HCT116 (cell line): ENCODE measurements around the gene TMEM178A. TPM values are rescaled to one million over a fixed set of nuclear protein-coding genes. Genes with fewer than 3 reads are reported as not detected.

Experiments used
- ATAC-seq: fragments of 200-7000 bp; cut with Tn5 transposase; 2 replicates; pipeline ENCODE4 v1.9.1; 2020; ENCODE audit warnings: mild to moderate bottlenecking, moderate library complexity
- BruUV-seq: library from RNA; stranded (reverse); fragments of 400-500 nt; replicated peaks from 2 replicates; lab custom pipeline; 2021; lab: Mats Ljungman, UMichigan
- CTCF ChIA-PET: fragments of 300-600 bp; sonication (Branson Sonifier 250); formaldehyde crosslinking; loops from one replicate; lab custom pipeline; 2021; ENCODE audit warnings: antibody characterized with exemption; lab: Charles Lee
- POLR2A ChIA-PET: fragments of 300-600, 350-600 bp; sonication (Branson Sonifier 250); formaldehyde crosslinking; loops from one replicate; lab custom pipeline; 2021; ENCODE audit warnings: antibody characterized with exemption; lab: Charles Lee
- RAD21 ChIA-PET, 2 experiments: fragments of 300-600 bp; sonication (Branson Sonifier 250); formaldehyde crosslinking; loops; one replicate each; lab custom pipeline; 2023; ENCODE audit warnings: low total read pairs in 2 of 2; ENCODE audit not compliant: uncharacterized antibody in 2 of 2, unreplicated experiment in 2 of 2, low non-redundant PET in 1 of 2; lab: Charles Lee
- DNase-seq: peaks from one replicate; pipeline ENCODE4 v3.0.0-alpha.2; 2010; ENCODE audit warnings: low read depth, low spot score
- H2AFZ ChIP-seq: fragments of 200-600 bp; shearing (Covaris generic), sonication (generic); 2 replicates; pipeline ENCODE4 v1.6.1; 2017; ENCODE audit warnings: low read depth, mixed run types, mixed read lengths, antibody characterized with exemption, low read length; ENCODE audit not compliant: poor library complexity, severe bottlenecking
- H3K27ac ChIP-seq: 2 replicates; pipeline ENCODE4 v1.5.1; 2012; ENCODE audit warnings: low read depth, low read length
- H3K27me3 ChIP-seq: fragments of 200-600 bp; sonication (generic); 2 replicates; pipeline ENCODE4 v1.6.1; 2016; ENCODE audit warnings: mixed run types, low read length, mixed read lengths; ENCODE audit not compliant: insufficient read depth
- H3K36me3 ChIP-seq, 2 experiments: fragments of 200-500 bp in 1 of 2; fragments of 200-600 bp in 1 of 2; sonication (Bioruptor generic) in 1 of 2; sonication (generic) in 1 of 2; 2 replicates each; pipeline versions ENCODE4 v1.5.1 to v1.6.1; 2014 to 2016; ENCODE audit warnings: low read length in 2 of 2, inconsistent platforms in 1 of 2, mixed read lengths in 1 of 2, mixed run types in 1 of 2; ENCODE audit not compliant: insufficient read depth in 2 of 2, control insufficient read depth in 1 of 2
- H3K4me1 ChIP-seq, 2 experiments: fragments of 200-600 bp in 1 of 2; sonication (generic) in 1 of 2; 2 replicates each; pipeline versions ENCODE4 v1.5.1 to v1.6.1; 2012 to 2017; ENCODE audit warnings: low read length in 2 of 2, inconsistent platforms in 1 of 2, mild to moderate bottlenecking in 1 of 2, mixed read lengths in 1 of 2, mixed run types in 1 of 2, moderate library complexity in 1 of 2; ENCODE audit not compliant: insufficient read depth in 2 of 2, control insufficient read depth in 1 of 2
- H3K4me2 ChIP-seq: fragments of 200-600 bp; sonication (generic); 2 replicates; pipeline ENCODE4 v1.6.1; 2017; ENCODE audit warnings: mixed run types, low read length, mixed read lengths
- H3K4me3 ChIP-seq, 2 experiments: fragments of 200-600 bp in 1 of 2; sonication (generic) in 1 of 2; replicated peaks in 1 of 2; 2 replicates each; pipeline ENCODE4 v1.5.1; 2011 to 2016; ENCODE audit warnings: low read length in 2 of 2, control low read depth in 1 of 2, low read depth in 1 of 2, mild to moderate bottlenecking in 1 of 2, mixed read lengths in 1 of 2, mixed run types in 1 of 2
- H3K79me2 ChIP-seq: fragments of 200-600 bp; sonication (generic); 2 replicates; pipeline ENCODE4 v1.6.1; 2017; ENCODE audit warnings: mild to moderate bottlenecking, mixed run types, low read length, moderate library complexity, mixed read lengths; ENCODE audit not compliant: insufficient read depth
- H3K9ac ChIP-seq: fragments of 200-600 bp; sonication (generic); 2 replicates; pipeline ENCODE4 v1.6.1; 2016; ENCODE audit warnings: low read length, mixed read lengths
- H3K9me2 ChIP-seq: fragments of 200-600 bp; sonication (generic), shearing (Covaris generic); 2 replicates; pipeline ENCODE4 v1.6.1; 2017; ENCODE audit warnings: mixed run types, mild to moderate bottlenecking, moderate library complexity; ENCODE audit not compliant: insufficient read depth
- H3K9me3 ChIP-seq, 2 experiments: fragments of 200-500 bp in 1 of 2; fragments of 200-600 bp in 1 of 2; sonication (Bioruptor generic) in 1 of 2; sonication (generic) in 1 of 2; 2 replicates each; pipeline ENCODE4 v1.6.1; 2014 to 2017; ENCODE audit warnings: low read length in 2 of 2, mixed read lengths in 2 of 2, inconsistent platforms in 1 of 2, low read depth in 1 of 2, mild to moderate bottlenecking in 1 of 2, mixed run types in 1 of 2, moderate library complexity in 1 of 2; ENCODE audit not compliant: control insufficient read depth in 1 of 2, insufficient read depth in 1 of 2
- H4K20me1 ChIP-seq: fragments of 200-600 bp; sonication (generic), shearing (Covaris generic); 2 replicates; pipeline ENCODE4 v1.6.1; 2017; ENCODE audit warnings: mixed run types, mild to moderate bottlenecking, moderate library complexity; ENCODE audit not compliant: insufficient read depth
- CEBPB ChIP-seq: IDR thresholded peaks from 2 replicates; pipeline ENCODE4 v1.6.1; 2012; ENCODE audit warnings: low read depth
- ELF1 ChIP-seq: IDR thresholded peaks from 2 replicates; pipeline ENCODE4 v1.6.1; 2012; ENCODE audit warnings: low read depth, borderline replicate concordance
- EZH2 ChIP-seq: fragments of 200-600 bp; sonication (generic); IDR thresholded peaks from 2 replicates; pipeline ENCODE4 v1.6.1; 2017; ENCODE audit warnings: antibody characterized with exemption, mixed run types
- EZH2phosphoT487 ChIP-seq: fragments of 200-600 bp; IDR thresholded peaks from 2 replicates; pipeline ENCODE4 v1.6.1; 2018; ENCODE audit warnings: antibody characterized with exemption, borderline replicate concordance
- FOSL1 ChIP-seq: IDR thresholded peaks from 2 replicates; pipeline ENCODE4 v1.6.1; 2012; ENCODE audit warnings: low read depth
- JUND ChIP-seq: IDR thresholded peaks from 2 replicates; pipeline ENCODE4 v1.6.1; 2012
- POLR2A ChIP-seq: IDR thresholded peaks from 2 replicates; pipeline ENCODE4 v1.7.0; 2011; ENCODE audit warnings: borderline replicate concordance; ENCODE audit not compliant: insufficient read depth, insufficient read length; ENCODE audit errors: extremely low read depth
- POLR2AphosphoS5 ChIP-seq: IDR thresholded peaks from 2 replicates; pipeline ENCODE4 v1.6.1; 2011; ENCODE audit warnings: mild to moderate bottlenecking, low read depth, low read length, moderate library complexity
- SIN3A ChIP-seq: IDR thresholded peaks from 2 replicates; pipeline ENCODE4 v1.6.1; 2012; ENCODE audit warnings: low read depth
- SRF ChIP-seq: IDR thresholded peaks from 2 replicates; pipeline ENCODE4 v1.6.1; 2012; ENCODE audit warnings: low read depth
- YY1 ChIP-seq: IDR thresholded peaks from 2 replicates; pipeline ENCODE4 v1.6.1; 2011; ENCODE audit warnings: low read length, low read depth, moderate library complexity, mild to moderate bottlenecking; ENCODE audit not compliant: insufficient replicate concordance; ENCODE audit errors: extremely low read depth
- intact Hi-C: fragments of 100-400 bp; cut with micrococcal nuclease; formaldehyde crosslinking; loops from 2 replicates; pipeline ENCODE4 v1.10.0; 2022
- total RNA-seq: library from RNA; stranded (reverse); gene quantifications from one replicate; pipeline ENCODE4 v1.2.1, GENCODE V29; 2021; ENCODE audit not compliant: unreplicated experiment
- TF ChIP-seq, protein P1 (sequence below): IDR thresholded peaks from 2 replicates; pipeline ENCODE4 v1.6.1; 2011; ENCODE audit warnings: mild to moderate bottlenecking, low read length, moderate library complexity; ENCODE audit not compliant: insufficient replicate concordance; ENCODE audit errors: extremely low read depth
- TF ChIP-seq, protein P2 (sequence below): IDR thresholded peaks from 2 replicates; pipeline ENCODE4 v1.6.1; 2012
- TF ChIP-seq, protein P3 (sequence below): IDR thresholded peaks from 2 replicates; pipeline ENCODE4 v1.6.1; 2012; ENCODE audit warnings: low read depth

TMEM178A gene
- total RNA-seq, 1 experiment from 2014 or later = 1.3 TPM

DNA sequence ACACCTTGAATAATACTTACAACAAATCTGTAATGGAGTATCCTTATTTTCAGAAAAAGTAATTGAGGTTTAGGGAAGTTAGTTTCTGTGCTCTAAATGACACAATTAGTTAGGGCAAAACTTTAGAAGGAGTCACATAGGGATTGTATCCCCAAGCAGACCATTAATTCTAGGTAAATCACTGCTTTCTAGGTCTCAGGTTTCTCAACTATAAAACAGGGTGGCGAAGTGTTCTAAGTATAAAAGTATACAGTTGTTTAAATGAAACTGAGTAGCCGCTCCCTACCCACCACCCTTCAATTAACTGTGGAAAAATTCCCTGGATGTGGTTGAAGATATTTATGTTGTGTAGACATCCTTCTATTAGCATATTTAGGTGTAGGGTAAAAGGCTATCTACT is 19.9 kb upstream of the TMEM178A start:
- no peaks in the 10 kb centered on the region for H3K9me2 ChIP-seq
- ATAC-seq (no peak), DNase-seq (no peak)
- no peaks in the 10 kb centered on the region for H3K36me3 ChIP-seq
- H3K4me3 ChIP-seq = no peak overlapping the region
- no peak overlapping the region for H3K9ac ChIP-seq
- BruUV-seq = no TSS peak
- peaks cover 8 to 9% of the 10 kb centered on the region in 2 experiments; a peak in 3 of 4 replicates for H3K4me1 ChIP-seq
- no peak overlapping the region for H2AFZ ChIP-seq
- no peak overlapping the region for H3K27ac ChIP-seq
- TF ChIP-seq JUND (no peak), POLR2A (no peak), YY1 (no peak), CEBPB (no peak), ELF1 (no peak), SIN3A (no peak), EZH2 (no peak), POLR2AphosphoS5 (no peak), SRF (no peak), FOSL1 (no peak), EZH2phosphoT487 (no peak)
- TF ChIP-seq, protein P1, sequence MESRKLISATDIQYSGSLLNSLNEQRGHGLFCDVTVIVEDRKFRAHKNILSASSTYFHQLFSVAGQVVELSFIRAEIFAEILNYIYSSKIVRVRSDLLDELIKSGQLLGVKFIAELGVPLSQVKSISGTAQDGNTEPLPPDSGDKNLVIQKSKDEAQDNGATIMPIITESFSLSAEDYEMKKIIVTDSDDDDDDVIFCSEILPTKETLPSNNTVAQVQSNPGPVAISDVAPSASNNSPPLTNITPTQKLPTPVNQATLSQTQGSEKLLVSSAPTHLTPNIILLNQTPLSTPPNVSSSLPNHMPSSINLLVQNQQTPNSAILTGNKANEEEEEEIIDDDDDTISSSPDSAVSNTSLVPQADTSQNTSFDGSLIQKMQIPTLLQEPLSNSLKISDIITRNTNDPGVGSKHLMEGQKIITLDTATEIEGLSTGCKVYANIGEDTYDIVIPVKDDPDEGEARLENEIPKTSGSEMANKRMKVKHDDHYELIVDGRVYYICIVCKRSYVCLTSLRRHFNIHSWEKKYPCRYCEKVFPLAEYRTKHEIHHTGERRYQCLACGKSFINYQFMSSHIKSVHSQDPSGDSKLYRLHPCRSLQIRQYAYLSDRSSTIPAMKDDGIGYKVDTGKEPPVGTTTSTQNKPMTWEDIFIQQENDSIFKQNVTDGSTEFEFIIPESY = no peak
- TF ChIP-seq, protein P2, sequence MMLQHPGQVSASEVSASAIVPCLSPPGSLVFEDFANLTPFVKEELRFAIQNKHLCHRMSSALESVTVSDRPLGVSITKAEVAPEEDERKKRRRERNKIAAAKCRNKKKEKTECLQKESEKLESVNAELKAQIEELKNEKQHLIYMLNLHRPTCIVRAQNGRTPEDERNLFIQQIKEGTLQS = no peak
- TF ChIP-seq, protein P3, sequence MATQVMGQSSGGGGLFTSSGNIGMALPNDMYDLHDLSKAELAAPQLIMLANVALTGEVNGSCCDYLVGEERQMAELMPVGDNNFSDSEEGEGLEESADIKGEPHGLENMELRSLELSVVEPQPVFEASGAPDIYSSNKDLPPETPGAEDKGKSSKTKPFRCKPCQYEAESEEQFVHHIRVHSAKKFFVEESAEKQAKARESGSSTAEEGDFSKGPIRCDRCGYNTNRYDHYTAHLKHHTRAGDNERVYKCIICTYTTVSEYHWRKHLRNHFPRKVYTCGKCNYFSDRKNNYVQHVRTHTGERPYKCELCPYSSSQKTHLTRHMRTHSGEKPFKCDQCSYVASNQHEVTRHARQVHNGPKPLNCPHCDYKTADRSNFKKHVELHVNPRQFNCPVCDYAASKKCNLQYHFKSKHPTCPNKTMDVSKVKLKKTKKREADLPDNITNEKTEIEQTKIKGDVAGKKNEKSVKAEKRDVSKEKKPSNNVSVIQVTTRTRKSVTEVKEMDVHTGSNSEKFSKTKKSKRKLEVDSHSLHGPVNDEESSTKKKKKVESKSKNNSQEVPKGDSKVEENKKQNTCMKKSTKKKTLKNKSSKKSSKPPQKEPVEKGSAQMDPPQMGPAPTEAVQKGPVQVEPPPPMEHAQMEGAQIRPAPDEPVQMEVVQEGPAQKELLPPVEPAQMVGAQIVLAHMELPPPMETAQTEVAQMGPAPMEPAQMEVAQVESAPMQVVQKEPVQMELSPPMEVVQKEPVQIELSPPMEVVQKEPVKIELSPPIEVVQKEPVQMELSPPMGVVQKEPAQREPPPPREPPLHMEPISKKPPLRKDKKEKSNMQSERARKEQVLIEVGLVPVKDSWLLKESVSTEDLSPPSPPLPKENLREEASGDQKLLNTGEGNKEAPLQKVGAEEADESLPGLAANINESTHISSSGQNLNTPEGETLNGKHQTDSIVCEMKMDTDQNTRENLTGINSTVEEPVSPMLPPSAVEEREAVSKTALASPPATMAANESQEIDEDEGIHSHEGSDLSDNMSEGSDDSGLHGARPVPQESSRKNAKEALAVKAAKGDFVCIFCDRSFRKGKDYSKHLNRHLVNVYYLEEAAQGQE = no peak
- CTCF ChIA-PET = no interaction called here
- H3K9me3 ChIP-seq = no peaks in the 10 kb centered on the region
- no peaks in the 10 kb centered on the region for H4K20me1 ChIP-seq
- intact Hi-C loops = no loop called here
- no peaks in the 10 kb centered on the region for H3K79me2 ChIP-seq
- H3K4me2 ChIP-seq = no peak overlapping the region
- POLR2A ChIA-PET = no interaction called here
- no peaks in the 10 kb centered on the region for H3K27me3 ChIP-seq
- RAD21 ChIA-PET = no interaction called here
